ENCODE results near the gene HIF1AN. TPM values are rescaled to one million over a fixed set of nuclear protein-coding genes. Genes with fewer than 3 reads are reported as not detected.

The HIF1AN gene
- total RNA-seq, 1 donor from 2014 or later = 53.4 TPM

GRCh38 chr10:100553929-100554328 lies 18.2 kb downstream of the HIF1AN start:
- intact Hi-C loops (cut with micrococcal nuclease) = loop anchor here (10.0 kb wide), 1 partner anchor 321 kb away; no protein-coding TSS in a partner anchor
- no peak for DNase-seq
- no peak for TF ChIP-seq CTCF (IDR thresholded peaks at IDR 0.05; ENCODE audit: borderline replicate concordance)
- no peaks in the 10 kb centered on the region for H3K4me1 ChIP-seq
- H3K27me3 ChIP-seq (ENCODE audit: low read depth) = no peaks in the 10 kb centered on the region
- H3K27ac ChIP-seq (replicated peaks) = no peak overlapping the region
- H3K36me3 ChIP-seq = peaks cover 19% of the 10 kb centered on the region
- H3K9me3 ChIP-seq (replicated peaks) = no peaks in the 10 kb centered on the region
- H3K4me3 ChIP-seq = no peak overlapping the region

- H3K27me3 ChIP-seq (ENCODE audit: low read depth) = no peaks in the 10 kb centered on the region
- peaks cover 11% of the 10 kb centered on the region for H3K36me3 ChIP-seq
- H3K4me1 ChIP-seq = no peaks in the 10 kb centered on the region
- no peak overlapping the region for H3K27ac ChIP-seq (replicated peaks)
- no peak overlapping the region for H3K4me3 ChIP-seq
- H3K9me3 ChIP-seq (replicated peaks) = no peaks in the 10 kb centered on the region
- no peak for TF ChIP-seq CTCF (IDR thresholded peaks at IDR 0.05; ENCODE audit: borderline replicate concordance)
- DNase-seq = no peak
- intact Hi-C loops (cut with micrococcal nuclease) = loop anchor here (10.0 kb wide), 1 partner anchor 320 kb away; no protein-coding TSS in a partner anchor
These were observed 19.2 kb downstream of the HIF1AN start for GRCh38 chr10:100554902-100555301.

GRCh38 chr10:100560248-100560647 lies 24.5 kb downstream of the HIF1AN start:
- intact Hi-C loops (cut with micrococcal nuclease) = no loop called here
- H3K27me3 ChIP-seq (ENCODE audit: low read depth) = peaks cover 37% of the 10 kb centered on the region
- peaks cover 5% of the 10 kb centered on the region for H3K36me3 ChIP-seq
- no peak overlapping the region for H3K4me3 ChIP-seq
- H3K4me1 ChIP-seq = peaks cover 13% of the 10 kb centered on the region
- H3K27ac ChIP-seq (replicated peaks) = no peak overlapping the region
- H3K9me3 ChIP-seq (replicated peaks) = no peaks in the 10 kb centered on the region
- no peak for DNase-seq
- no peak for TF ChIP-seq CTCF (IDR thresholded peaks at IDR 0.05; ENCODE audit: borderline replicate concordance)

- no peak for TF ChIP-seq CTCF (IDR thresholded peaks at IDR 0.05; ENCODE audit: borderline replicate concordance)
- DNase-seq = no peak
- Histone ChIP-seq H3K36me3 (peaks cover 5% of the 10 kb centered on the region), H3K4me3 (no peak overlapping the region), H3K9me3 (replicated peaks) (no peaks in the 10 kb centered on the region), H3K27me3 (ENCODE audit: low read depth) (peaks cover 45% of the 10 kb centered on the region), H3K27ac (replicated peaks) (no peak overlapping the region), H3K4me1 (peaks cover 13% of the 10 kb centered on the region)
- intact Hi-C loops (cut with micrococcal nuclease) = no loop called here
These were observed 25.3 kb downstream of the HIF1AN start for GRCh38 chr10:100561005-100561404.

GRCh38 chr10:100562008-100562672 lies 26.4 kb downstream of the HIF1AN start:
- H3K9me3 ChIP-seq (replicated peaks) = no peaks in the 10 kb centered on the region
- peaks cover 13% of the 10 kb centered on the region for H3K4me1 ChIP-seq
- H3K27me3 ChIP-seq (ENCODE audit: low read depth) = peaks cover 56% of the 10 kb centered on the region
- no peaks in the 10 kb centered on the region for H3K36me3 ChIP-seq
- no peak overlapping the region for H3K27ac ChIP-seq (replicated peaks)
- peak; percentile 76 for TF ChIP-seq CTCF (IDR thresholded peaks at IDR 0.05; ENCODE audit: borderline replicate concordance)
- intact Hi-C loops (cut with micrococcal nuclease) = no loop called here
- peak overlapping the region; percentile 28 for H3K4me3 ChIP-seq
- DNase-seq = peak; percentile 38
